HG03571 (cell line): ENCODE measurements around the gene LDB2.
"Not testable (repeated sequence)": the region's sequence is repeated elsewhere in the genome, so short reads cannot be mapped to it uniquely, and the experiment has no call there.

Source experiments
- ATAC-seq: cut with Tn5 transposase; IDR thresholded peaks from one replicate; pipeline ENCODE4 v1.9.1; 2021; ENCODE audit not compliant: unreplicated experiment

The LDB2 gene

GRCh38 chr4:16897991-16898827, at the start of gene LDB2:
LDB2 (minus strand) TSS chr4:16898645.
- no peak for ATAC-seq

GRCh38 chr4:16942491-16942890, 44.0 kb upstream of the LDB2 start:
- no peak for ATAC-seq

- no peak for ATAC-seq
These were observed 40.7 kb upstream of the LDB2 start for GRCh38 chr4:16939178-16939577.

- no peak for ATAC-seq
These were observed 40.1 kb upstream of the LDB2 start for GRCh38 chr4:16938512-16939040.

GRCh38 chr4:16931339-16932305, 33.2 kb upstream of the LDB2 start:
- ATAC-seq = no peak

GRCh38 chr4:16926214-16926613, 27.8 kb upstream of the LDB2 start:
- no peak for ATAC-seq

GRCh38 chr4:16918716-16919115, 20.3 kb upstream of the LDB2 start:
- not testable (repeated sequence) for ATAC-seq

GRCh38 chr4:16916719-16917337, 18.4 kb upstream of the LDB2 start:
- peak; percentile 92 for ATAC-seq

- no peak for ATAC-seq
These were observed 17.6 kb upstream of the LDB2 start for GRCh38 chr4:16916031-16916430.

GRCh38 chr4:16914208-16914607, 15.8 kb upstream of the LDB2 start:
- ATAC-seq = no peak

GRCh38 chr4:16912896-16913295, 14.5 kb upstream of the LDB2 start:
- ATAC-seq = no peak

- no peak for ATAC-seq
These were observed 10.8 kb upstream of the LDB2 start for GRCh38 chr4:16909281-16909680.

GRCh38 chr4:16908377-16909021, 10.1 kb upstream of the LDB2 start:
- no peak for ATAC-seq

GRCh38 chr4:16900325-16900724, 1.9 kb upstream of the LDB2 start:
- ATAC-seq = no peak

GRCh38 chr4:16896881-16897750, 1.3 kb downstream of the LDB2 start:
- ATAC-seq = no peak

- no peak for ATAC-seq
These were observed 4.0 kb downstream of the LDB2 start for GRCh38 chr4:16894406-16894805.

- ATAC-seq = no peak
These were observed 5.2 kb downstream of the LDB2 start for GRCh38 chr4:16893141-16893651.

- no peak for ATAC-seq
These were observed 7.8 kb downstream of the LDB2 start for GRCh38 chr4:16890651-16891050.

- ATAC-seq = no peak
These were observed 8.5 kb downstream of the LDB2 start for GRCh38 chr4:16889945-16890344.
